NCI-H460 (cell line): ENCODE measurements around the gene TNFRSF4. TPM values are rescaled to one million over a fixed set of nuclear protein-coding genes. Genes with fewer than 3 reads are reported as not detected.

Experiments used
- DNase-seq: peaks from one replicate; pipeline ENCODE4 v3.0.0-alpha.2; 2016; ENCODE audit warnings: low read depth; ENCODE audit errors: extremely low read depth
- total RNA-seq: library from RNA; depleted of rRNA; stranded (reverse); fragments of >200 nt; shearing (Covaris generic); gene quantifications from 2 replicates; pipeline ENCODE4 v1.2.3, GENCODE V29; 2014

The TNFRSF4 gene
- total RNA-seq, 1 experiment from 2014 or later, result not detected

DNA sequence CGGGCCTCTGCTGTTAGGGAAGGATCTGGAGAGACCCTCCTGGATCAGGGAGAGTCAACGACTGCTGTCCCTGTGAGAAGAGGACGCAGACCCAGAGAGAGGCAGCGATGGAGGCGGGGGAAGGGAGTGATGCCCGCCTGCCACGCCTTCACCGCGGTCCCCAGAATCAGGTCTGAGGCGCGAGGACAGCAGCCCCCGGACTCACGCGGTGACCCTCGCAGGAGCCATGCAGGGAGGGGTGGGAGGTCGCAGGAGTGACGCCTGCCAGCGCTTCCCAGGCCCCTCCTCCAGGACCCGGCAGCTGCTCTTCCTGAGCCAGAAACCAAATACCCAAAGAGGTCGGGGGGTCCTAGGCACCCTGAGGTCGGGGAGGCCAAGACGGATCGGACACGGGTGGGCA is 6.2 kb upstream of the TNFRSF4 start:
- no peak for DNase-seq

DNA sequence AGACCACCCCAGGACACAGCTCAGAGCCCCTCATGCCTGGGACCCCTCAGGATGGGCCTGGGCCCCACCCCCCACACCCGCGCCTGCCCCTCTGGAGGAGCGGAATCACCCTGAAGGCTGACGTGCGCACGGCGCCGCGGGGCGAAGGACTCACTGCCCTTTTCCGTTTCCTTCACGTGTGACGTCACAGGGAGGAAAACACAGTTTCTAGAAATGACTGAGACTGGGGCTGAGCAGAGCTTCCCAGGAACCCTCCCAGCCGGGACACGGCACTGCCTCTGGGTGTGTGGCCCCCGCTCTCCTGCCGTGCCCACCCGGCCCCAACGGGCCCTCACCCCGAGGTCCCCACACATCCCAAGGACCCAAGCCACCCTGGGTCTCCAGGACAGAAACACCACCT is 5.4 kb upstream of the TNFRSF4 start:
- no peak for DNase-seq

DNA sequence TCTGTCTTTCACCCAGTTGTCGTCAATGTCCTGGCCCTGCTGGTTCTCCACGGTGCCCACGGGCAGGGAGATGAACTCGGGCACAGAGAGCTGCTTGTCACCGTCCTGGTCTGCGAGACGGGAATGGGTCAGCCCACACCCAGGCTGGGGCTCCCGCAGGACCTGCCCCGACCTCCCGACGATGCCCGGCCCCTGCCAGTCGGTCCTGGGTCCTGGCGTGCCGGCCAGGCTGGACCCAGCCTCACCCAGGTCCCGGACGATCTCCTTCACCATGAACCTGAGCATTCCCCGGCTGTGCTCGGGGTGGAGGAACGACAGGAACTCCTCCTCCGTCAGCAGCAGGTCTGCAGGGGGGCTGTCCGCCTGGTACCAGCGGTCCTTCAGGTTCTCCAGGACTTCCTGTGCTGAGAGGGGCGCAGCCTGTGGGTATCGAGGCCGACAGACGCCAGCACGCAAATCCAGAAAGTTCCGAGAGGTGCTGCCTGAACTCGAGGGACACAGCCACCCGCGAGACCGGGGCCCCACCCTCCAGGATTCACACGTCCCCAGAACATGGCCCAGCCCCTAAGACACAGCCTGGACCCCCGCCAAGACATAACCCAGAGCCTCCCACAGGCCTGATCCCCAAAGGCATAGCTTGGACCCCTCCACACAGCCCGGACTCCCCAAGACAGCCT is 4.7 kb upstream of the TNFRSF4 start:
- DNase-seq, result no peak

DNA sequence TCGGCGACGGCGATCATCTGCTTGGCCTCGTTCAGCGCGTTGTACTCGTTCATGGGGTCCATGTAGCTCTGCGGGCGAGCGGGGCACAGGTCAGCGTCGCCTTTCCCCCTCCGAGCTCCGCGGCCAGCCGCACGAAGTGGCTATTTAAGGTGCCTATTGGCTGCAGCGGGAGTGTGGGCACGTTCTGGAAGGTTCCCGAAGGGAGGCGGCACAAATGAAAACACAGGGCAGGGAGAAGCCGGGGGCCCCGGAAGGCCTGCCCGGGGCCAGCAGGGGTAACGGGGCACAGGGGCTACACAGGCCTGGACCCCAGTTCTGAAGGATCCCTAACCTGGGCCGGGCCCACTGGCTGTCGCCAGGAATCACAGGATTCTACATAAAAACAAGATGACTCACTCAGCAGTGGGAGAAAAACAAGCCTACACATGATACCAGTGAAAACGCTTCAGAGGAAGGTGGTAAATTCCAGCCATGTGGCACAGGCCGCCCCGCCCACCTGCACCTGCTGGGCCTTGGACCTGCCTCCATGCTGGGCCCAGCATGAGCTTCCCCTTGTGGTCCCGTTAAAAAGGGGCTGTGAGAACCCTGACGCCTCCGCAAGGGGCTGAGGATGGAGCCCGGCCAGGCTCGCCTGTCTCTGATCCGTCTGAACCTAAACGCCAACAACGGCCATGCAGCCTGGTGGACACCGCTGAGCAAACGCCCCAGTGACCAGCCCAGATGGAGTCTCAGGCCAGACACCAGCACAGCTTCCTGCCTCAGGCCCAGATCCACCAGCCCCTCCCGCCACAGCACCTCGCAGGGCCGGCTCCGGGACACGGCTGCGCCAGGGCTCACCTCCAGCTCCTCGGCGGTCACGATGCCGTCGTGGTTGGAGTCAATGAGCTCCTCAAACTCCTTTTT is 3.9 kb upstream of the TNFRSF4 start:
- no peak for DNase-seq

DNA sequence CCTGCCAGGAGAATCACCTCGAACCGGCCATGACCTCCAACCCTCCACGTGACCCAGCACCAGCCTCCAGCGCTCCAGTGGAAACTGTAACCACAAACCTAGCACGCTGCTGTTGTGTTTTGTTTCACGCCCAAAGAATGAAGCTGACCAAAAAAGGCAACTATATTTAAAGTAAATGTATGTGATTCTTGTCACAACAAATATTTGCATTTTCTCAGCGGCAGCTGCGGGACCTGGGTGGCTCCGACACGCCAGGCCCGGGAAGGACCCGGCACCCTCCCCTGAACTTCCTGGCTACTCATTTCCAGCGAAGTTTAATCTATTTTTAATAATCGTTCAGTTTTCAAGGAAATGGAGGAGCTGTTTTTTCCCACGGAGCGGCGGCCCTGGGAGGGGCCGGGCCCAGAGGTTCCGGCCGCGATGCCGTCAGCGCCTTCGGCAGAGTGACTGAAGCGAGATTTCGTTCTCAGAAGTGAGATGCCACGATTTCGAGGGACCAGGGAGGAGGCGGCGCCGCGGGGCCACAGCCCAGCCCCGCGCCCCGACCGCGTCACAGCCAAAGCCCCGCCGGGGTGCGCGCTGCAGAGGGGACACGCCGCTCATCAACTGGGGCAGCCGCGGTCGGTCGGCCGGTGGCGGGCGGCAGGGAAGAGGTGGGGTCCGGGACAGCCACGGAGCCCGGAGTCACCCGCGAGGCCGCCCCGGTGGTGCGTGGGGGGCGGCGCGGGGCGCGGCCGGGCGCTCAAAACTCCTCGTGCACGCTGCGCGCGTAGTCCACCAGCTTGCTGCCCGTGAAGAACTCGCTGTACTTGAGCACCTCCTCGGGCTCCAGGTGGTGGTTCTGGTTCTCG is 3.0 kb upstream of the TNFRSF4 start:
- DNase-seq, result no peak

DNA sequence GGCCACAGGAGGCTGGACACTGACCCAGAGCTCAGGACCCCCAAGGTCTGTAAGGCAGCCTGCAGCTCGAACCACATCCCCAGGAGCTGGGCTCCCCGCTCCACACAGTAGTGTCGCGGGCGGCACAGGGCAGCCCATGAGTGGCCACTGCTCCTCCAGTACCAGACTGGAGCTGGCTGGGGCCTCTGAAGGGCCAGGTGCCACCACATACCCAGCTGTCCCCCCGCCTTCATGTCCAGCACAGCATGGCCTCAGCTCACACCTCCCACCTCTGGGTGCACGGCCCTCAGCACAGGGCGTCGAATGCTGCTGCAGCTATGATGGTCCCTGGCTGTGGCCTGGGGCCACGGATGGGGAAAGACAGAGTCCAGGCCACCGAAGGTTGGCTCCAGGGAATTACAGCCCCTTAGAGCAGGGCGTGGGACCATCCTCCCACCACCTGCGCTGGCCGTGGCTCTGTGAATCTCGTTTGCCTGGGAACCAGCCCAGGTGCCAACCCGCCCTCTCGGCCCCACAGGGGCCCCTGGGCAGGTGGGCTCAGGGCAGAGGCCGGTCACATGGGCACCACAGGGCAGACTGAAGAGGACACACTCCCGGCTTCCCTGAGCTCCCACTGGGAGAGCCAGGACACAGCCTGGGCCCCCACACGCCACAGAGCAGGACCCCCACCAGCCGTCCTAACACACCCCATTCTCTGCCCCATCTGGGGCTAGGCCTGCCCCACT is 2.1 kb upstream of the TNFRSF4 start:
- no peak for DNase-seq

DNA sequence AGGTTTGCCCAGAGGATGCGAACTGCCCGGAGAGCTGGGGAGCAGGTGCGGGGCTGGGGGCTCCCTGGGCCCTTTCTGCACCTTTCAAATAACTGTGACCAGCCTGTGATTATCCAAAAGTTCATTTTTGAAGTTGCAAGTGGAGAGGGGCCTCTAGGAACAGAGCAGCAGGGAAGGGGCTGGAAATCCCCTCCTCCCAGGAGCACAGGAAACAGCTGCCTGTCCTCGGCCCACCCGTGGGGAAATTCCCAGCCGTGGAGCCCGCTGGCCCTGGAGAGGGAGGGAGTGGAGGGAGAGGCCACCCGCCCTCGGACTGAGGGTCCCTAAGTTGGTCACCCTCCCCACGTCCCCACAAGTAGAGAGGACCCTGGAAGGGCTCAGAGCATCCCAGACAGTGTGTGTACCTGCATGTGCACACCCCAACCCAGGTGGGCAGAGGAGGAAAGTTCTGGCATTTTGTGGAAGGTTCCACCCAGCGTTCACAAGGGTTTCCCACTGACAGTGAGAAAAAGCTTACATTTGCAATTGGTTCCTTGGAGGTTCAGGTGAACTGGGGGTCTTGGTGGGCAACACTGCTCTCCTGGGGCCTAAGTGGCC is 1.2 kb upstream of the TNFRSF4 start:
- no peak for DNase-seq

DNA sequence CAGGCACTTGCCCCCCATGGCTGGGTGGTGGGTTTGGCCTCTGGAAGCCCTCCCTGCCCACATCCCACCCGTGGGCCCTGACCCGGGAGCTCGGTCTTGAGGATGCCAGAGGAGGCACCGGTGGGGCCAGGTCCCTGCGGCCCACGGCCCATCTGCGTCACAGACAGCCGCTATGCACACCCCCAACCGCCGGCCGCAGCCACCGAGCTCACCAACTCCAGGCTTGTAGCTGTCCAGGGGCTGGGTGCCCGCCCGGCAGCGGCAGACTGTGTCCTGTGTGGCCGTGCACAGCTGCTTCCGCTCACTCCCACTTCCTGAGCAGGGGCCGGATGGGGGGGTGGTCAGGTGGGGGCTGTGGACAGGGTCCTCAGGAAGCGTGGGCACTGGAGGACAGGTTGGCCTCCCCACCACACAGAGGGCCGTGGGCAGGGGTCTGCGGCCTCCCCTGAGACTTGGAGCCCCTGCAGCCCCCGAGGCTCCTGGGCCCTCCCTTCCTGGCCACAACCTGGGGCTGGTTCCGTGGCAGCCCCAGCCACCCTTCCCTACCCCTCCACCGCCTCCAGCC is 1.1 kb downstream of the TNFRSF4 start:
- no peak for DNase-seq

DNA sequence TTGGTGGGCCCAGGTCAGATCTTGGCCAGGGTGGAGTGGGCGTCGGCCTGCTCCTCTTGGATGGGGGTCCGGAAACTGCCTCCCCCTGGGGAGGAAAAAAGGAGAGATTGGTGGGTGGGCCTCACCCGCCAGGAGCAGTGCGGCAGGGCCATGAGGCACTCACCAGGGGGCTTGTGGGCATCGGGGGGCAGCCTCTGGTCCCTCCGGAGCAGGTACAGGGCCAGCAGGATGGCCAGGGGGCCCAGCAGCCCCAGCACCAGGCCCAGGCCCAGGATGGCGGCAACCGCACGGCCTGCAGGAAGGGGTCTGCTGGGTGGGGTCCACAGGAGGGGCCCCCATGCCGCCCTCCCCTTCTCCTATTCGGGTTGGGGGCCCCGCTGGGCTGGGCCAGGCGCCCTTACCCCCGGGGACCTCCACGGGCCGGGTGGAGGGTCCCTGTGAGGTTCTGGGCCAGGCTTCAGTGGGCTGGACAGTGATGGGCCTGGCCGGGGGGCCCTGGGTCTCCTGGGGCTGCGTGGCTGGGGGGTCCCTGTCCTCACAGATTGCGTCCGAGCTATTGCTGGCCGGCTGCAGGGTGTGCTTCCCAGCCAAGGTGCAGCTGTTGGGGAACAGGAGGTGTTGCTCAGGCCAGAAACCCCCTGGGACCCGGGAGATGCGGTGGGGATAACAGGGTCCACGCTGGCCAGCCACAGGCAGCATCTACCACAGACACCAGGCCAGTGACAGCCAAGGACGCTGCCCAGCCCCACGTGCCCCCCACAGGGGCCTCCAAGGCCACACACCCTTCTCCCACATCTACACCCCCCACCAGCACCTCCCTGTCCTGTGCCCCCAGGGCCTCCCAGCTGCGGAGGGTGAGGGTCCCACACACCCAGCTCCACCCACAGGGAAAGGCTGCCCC is 2.2 kb downstream of the TNFRSF4 start:
- no peak for DNase-seq

DNA sequence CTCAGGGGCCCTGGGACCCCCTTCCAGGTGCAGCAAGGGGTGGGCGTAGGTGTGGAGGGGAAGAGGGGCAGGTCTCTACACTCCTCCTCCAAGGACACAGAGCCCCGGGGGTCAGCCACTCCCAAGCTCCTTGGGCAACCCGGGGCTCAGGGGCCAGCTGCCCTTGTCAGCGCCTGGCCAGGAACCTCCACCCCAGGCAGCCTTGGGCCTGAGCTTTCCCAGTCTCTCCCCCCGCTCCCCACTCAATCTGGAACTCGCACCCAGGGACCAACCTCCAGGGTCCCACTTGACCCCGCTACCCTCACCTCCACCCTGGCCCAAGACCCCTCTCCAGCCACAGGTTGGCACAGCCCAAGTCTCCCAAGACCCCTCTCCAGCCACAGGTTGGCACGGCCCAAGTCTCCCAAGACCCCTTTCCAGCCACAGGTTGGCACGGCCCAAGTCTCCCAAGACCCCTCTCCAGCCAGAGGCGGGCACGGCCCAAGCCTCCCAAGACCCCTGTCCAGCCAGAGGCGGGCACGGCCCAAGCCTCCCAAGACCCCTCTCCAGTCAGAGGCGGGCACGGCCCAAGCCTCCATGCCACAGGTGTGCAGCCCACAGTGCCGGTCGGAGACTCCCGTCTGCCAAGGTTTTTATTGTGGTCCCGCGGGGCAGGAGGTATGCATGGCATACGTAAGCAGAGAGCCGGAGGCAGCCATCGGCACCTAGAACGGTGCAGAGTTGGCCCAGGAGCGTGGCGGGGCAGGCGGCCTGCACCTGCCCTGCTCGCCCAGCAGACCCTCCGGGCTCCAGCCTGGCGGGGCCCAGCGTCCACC is 3.0 kb downstream of the TNFRSF4 start:
- DNase-seq, result no peak

DNA sequence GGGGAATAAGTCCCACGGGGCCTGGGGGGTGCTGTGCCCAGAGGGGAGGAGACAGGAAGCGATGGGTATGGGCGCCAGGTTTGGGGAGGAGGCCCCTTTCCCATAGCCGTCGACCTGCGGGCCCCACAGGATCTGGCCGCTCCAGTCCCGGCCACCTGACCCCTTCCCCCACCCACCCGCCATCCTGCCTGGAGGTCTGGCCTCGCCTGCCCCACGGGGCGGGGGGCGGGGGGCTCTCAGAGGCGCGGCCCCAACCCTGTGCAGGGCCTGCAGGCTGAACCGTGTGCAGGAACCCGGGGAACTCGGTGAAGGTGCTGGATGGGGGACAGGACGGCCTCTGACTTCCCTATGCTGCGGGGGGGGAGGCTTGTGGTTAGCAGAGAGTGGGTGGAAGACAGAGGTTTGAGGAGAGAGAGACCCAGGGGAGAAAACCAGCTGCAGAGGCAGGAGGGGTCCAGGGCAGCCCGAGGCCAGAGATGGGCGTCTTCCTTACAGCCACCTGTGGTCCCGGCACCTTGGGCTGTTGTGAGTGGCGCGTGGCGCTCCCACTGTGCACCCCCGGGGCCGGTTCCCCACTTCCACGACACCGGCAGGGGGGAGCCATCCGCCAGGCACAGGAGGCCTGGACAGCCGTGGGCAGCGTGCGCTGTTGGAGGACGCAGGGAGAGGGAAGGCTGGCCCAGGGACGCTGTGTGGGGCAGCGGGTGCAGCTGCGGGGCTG is 5.1 kb downstream of the TNFRSF4 start:
- no peak for DNase-seq

DNA sequence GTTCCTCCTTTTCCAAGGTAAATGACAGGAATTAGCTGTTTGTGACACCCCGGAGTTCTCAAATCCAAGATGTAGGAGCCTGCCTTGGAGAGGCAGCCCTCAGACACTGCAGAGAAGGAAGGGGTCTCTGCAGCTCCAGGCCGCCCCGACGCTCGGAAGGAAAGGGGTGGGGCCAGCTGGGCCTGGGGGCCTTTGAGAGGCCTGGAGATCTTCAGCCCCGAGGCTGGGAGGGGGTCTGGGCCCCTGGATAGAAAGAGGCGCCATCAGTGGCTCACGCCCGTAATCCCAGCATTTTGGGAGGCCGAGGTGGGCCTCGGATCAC is 6.4 kb downstream of the TNFRSF4 start:
- DNase-seq, result no peak

DNA sequence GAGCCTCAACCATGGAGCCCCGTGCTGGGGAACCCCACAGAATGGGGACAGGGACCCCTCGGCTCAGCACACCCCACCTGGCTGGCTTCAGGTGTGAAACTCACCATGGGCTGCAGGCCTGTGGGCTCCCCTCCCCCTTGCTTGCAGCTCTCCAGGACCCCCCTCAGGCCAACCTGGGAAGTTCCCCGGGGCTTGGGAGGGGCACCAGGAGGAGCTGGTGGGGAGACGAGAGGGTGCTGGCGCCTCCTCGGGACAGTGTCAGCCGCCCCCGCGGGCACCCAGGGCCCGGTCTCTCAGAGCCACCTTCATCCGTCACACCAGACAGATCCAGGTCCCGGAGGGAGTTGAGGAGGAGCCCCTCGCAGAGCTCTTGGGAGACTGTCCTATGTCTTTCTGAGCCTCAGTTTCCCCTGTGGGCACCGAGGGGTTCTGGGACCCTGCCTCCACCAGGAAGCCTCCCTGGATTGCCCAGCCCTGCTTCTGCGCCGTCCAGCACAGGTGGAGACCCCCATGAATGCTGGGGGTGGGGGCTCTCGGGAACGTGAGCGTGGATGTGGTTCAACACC is 6.9 kb downstream of the TNFRSF4 start:
- no peak for DNase-seq

DNA sequence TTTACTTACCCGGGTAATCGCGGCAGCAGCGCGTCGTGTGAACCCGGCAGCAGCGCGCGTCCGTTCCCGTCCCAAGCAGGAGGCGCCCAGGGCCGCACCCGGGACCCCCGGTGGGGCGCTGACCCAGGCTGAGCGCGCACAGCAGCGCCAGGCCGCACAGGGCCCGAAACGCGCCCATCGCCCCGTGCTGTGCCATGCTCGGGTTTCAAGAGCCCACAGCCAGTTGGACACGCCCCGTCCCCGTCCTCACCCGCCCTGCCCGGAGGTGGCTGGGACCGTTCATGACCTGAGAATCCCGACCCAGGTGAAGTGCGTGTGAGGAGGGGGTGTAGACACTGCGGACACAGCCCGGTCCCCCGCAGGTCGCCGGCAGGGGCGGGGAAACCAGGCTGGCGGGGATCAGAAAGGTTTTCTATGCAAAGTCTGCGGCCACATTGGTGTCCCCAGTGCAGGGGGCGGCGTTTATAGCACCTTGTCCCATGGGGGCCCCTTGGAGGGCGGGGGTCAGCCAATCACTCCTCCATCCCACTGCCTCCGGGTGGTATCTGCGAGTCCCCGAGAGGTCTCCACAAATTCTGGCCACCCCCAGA is 7.5 kb downstream of the TNFRSF4 start, which contains the start of gene TNFRSF18:
Gene TNFRSF18 (minus strand): TSS at position 217 of the 590 bp plus-strand sequence. CDS start 21 bp downstream, at position 196.
- no peak for DNase-seq

DNA sequence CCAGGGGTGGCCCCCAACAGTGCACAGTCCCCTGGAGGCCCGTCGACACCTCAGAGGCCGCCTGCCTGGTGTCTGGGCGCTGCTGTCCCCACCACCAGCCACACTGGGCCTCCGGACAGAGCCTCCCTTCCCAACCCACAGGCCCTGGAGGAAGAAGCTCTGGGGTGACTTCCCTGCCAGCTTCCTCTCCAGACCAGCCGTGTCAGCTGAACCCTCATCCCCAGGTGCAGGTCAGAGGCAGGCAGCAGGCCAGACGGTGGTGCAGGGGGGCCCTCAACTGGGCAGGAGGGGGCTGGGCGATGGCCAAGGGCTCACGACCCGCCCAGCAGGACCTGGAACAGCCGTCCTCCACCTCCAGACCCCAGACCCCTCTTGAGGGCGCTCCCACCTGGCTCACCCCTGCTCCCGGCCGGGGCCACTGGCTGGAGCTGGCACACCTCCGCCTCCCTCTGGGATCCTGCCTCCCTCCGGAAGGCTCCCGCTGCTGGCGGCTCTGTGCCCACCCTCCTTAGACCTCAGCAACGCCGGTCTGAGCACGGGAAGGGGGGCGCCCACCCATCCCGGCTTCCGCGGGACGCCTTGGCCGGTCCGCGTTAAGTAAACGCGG is 8.1 kb downstream of the TNFRSF4 start:
- DNase-seq, result no peak
